CD4-positive, alpha-beta T cell (primary cell): ENCODE results near the gene ARL8B. TPM values are rescaled to one million over a fixed set of nuclear protein-coding genes. Genes with fewer than 3 reads are reported as not detected.

Source experiments
- ATAC-seq: fragments of 200-7000 bp; cut with Tn5 transposase; one replicate; pipeline ENCODE4 v1.10.0; 2022; ENCODE audit warnings: mild to moderate bottlenecking; ENCODE audit not compliant: poor library complexity
- CTCF ChIA-PET: fragments of 350-600 bp; sonication (Branson Sonifier 250); formaldehyde crosslinking; loops from one replicate; lab custom pipeline; 2021; ENCODE audit warnings: antibody characterized with exemption, inconsistent platforms; lab: Charles Lee
- POLR2A ChIA-PET: fragments of 350-600 bp; sonication (Branson Sonifier 250); formaldehyde crosslinking; loops from one replicate; lab custom pipeline; 2021; ENCODE audit warnings: antibody characterized with exemption, inconsistent platforms; lab: Charles Lee
- DNase-seq, 14 experiments: peaks; one replicate each; pipeline ENCODE4 v3.0.0-alpha.2; 2013 to 2020; ENCODE audit warnings: mixed read lengths in 2 of 14
- H3K27ac ChIP-seq, 2 donors: one replicate each; pipeline versions ENCODE4 v1.5.1 to v1.7.0; 2013; ENCODE audit warnings: low read length in 2 of 2, low read depth in 1 of 2, mild to moderate bottlenecking in 1 of 2
- H3K27me3 ChIP-seq, 2 experiments: 1 replicate in 1 of 2; 2 replicates in 1 of 2; pipeline versions ENCODE4 v1.6.1 to v1.7.0; 2013; ENCODE audit warnings: low read length in 2 of 2, control low read depth in 1 of 2, mild to moderate bottlenecking in 1 of 2, moderate library complexity in 1 of 2; ENCODE audit not compliant: insufficient read depth in 2 of 2, control insufficient read depth in 1 of 2
- H3K36me3 ChIP-seq: one replicate; pipeline ENCODE4 v1.6.1; 2013; ENCODE audit warnings: low read length, control low read depth; ENCODE audit not compliant: insufficient read depth
- H3K4me1 ChIP-seq: one replicate; pipeline ENCODE4 v1.6.1; 2013; ENCODE audit warnings: low read length, control low read depth; ENCODE audit not compliant: insufficient read depth
- H3K4me3 ChIP-seq: one replicate; pipeline ENCODE4 v1.5.1; 2013; ENCODE audit warnings: mild to moderate bottlenecking, low read length, moderate library complexity
- H3K9me3 ChIP-seq, 2 experiments: 1 replicate in 1 of 2; 2 replicates in 1 of 2; pipeline versions ENCODE4 v1.6.1 to v1.7.0; 2013; ENCODE audit warnings: low read length in 2 of 2, mild to moderate bottlenecking in 2 of 2, control low read depth in 1 of 2, moderate library complexity in 1 of 2; ENCODE audit not compliant: control insufficient read depth in 1 of 2, insufficient read depth in 1 of 2
- H3K27ac Mint-ChIP-seq: one replicate; pipeline ENCODE4 v1.8.0; 2020; ENCODE audit warnings: mixed read lengths
- H3K27me3 Mint-ChIP-seq: one replicate; pipeline ENCODE4 v1.8.0; 2021; ENCODE audit warnings: mixed read lengths
- H3K36me3 Mint-ChIP-seq: one replicate; pipeline ENCODE4 v1.8.0; 2021; ENCODE audit warnings: low read depth, mixed read lengths
- H3K4me1 Mint-ChIP-seq: one replicate; pipeline ENCODE4 v1.8.0; 2021; ENCODE audit warnings: low read depth, mixed read lengths
- H3K4me3 Mint-ChIP-seq: one replicate; pipeline ENCODE4 v1.8.0; 2020; ENCODE audit warnings: mild to moderate bottlenecking, mixed read lengths
- H3K9me3 Mint-ChIP-seq: one replicate; pipeline ENCODE4 v1.8.0; 2020; ENCODE audit warnings: mixed read lengths
- CTCF ChIP-seq: fragments of 200-600 bp; IDR thresholded peaks from one replicate; pipeline ENCODE4 v1.8.0; 2022; ENCODE audit warnings: antibody characterized with exemption, mild to moderate bottlenecking
- intact Hi-C, 2 experiments: fragments of 100-400 bp; cut with DNase I in 1 of 2; cut with micrococcal nuclease in 1 of 2; formaldehyde crosslinking; loops; one replicate each; pipeline versions ENCODE4 v1.15.1 to v1.9.0; 2023 to 2025; cut with DNase I, micrococcal nuclease
- total RNA-seq, 174 experiments: library from RNA in 2 of 174; stranded (reverse) in 2 of 174; gene quantifications; one replicate each; pipeline ENCODE4 v1.2.3 and lab custom pipeline; 2021 to 2026

ARL8B gene
- total RNA-seq, 2 experiments from 2014 or later = 48.5 to 49.7 TPM

DNA sequence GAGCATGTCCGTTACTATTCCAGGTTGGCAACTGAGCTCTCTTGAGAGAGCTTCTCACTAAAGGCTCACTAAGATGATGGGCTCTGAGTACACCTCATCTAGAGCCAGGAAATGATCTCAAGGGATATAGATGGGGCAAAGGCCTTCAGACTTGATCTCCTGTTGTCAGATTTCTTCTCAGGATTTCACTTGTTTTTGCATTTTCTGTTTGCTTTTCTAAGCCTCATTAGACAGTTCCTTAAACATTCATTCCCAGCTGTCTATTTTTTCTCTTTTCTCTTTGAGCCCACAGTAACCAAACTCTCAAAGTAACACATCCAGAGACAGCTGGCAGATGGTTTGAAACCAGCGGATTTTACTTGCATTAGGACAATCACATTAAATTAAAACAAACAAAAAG lies 28.4 kb upstream of the ARL8B start:
- H3K4me1 ChIP-seq = peaks cover 3% of the 10 kb centered on the region
- peaks cover 49% of the 10 kb centered on the region for H3K27me3 Mint-ChIP-seq
- CTCF ChIA-PET = interaction anchor here (0.7 kb wide), 1 partner anchor 73 kb away, joined by 3 read pairs; no protein-coding TSS in a partner anchor
- POLR2A ChIA-PET = no interaction called here
- H3K4me3 Mint-ChIP-seq = no peak overlapping the region
- no peak for ATAC-seq
- no peaks in the 10 kb centered on the region for H3K36me3 ChIP-seq
- no peaks in the 10 kb centered on the region for H3K4me1 Mint-ChIP-seq
- no peak overlapping the region for H3K27ac ChIP-seq
- DNase-seq = no peak
- H3K36me3 Mint-ChIP-seq = no peaks in the 10 kb centered on the region
- H3K27ac Mint-ChIP-seq = no peak overlapping the region
- no peaks in the 10 kb centered on the region for H3K9me3 ChIP-seq
- peaks cover 10 to 17% of the 10 kb centered on the region in 2 experiments for H3K27me3 ChIP-seq
- no peaks in the 10 kb centered on the region for H3K9me3 Mint-ChIP-seq
- TF ChIP-seq CTCF = no peak
- intact Hi-C loops = no loop called here
- no peak overlapping the region for H3K4me3 ChIP-seq

DNA sequence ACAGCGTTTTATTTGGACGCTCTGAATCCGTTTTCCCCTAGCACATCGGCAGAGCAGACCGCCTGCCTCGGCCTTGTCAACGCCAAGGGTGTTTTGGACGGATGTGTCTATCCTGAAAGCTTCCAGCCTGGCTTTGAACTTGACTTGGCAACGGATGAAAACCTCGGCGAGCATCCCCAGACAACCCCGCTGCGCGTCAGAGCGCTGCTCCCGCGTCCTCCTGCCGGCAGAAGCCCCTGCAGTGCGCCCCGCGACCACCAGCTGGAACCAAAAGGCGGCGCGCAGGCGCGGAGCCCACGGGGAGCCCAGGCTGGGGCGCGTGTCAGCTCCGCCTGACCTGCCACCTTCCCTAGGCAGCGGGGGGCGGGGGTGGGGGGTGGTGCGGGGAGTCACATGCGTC lies 26.2 kb upstream of the ARL8B start:
- Mint-ChIP-seq H3K9me3 (no peaks in the 10 kb centered on the region), H3K27me3 (peaks cover 50% of the 10 kb centered on the region), H3K36me3 (no peaks in the 10 kb centered on the region), H3K27ac (no peak overlapping the region), H3K4me3 (no peak overlapping the region), H3K4me1 (no peaks in the 10 kb centered on the region)
- Histone ChIP-seq H3K27me3 (peaks cover 10 to 17% of the 10 kb centered on the region in 2 experiments), H3K9me3 (no peaks in the 10 kb centered on the region), H3K4me1 (peaks cover 3% of the 10 kb centered on the region), H3K36me3 (no peaks in the 10 kb centered on the region), H3K27ac (no peak overlapping the region), H3K4me3 (no peak overlapping the region)
- DNase-seq = peak in 2 of 14 experiments; percentile 7 to 14
- ChIA-PET CTCF (no interaction called here), POLR2A (no interaction called here)
- TF ChIP-seq CTCF = no peak
- intact Hi-C loops = no loop called here
- ATAC-seq = no peak

GRCh38 chr3:5096336-5097008 lies 25.6 kb upstream of the ARL8B start:
- no peaks in the 10 kb centered on the region for H3K9me3 ChIP-seq
- no peaks in the 10 kb centered on the region for H3K36me3 ChIP-seq
- POLR2A ChIA-PET = no interaction called here
- TF ChIP-seq CTCF = no peak
- peaks cover 10 to 17% of the 10 kb centered on the region in 2 experiments for H3K27me3 ChIP-seq
- H3K27me3 Mint-ChIP-seq = peaks cover 46% of the 10 kb centered on the region
- no peak overlapping the region for H3K27ac Mint-ChIP-seq
- intact Hi-C loops = no loop called here
- H3K4me3 Mint-ChIP-seq = no peak overlapping the region
- H3K4me1 Mint-ChIP-seq = no peaks in the 10 kb centered on the region
- no peak overlapping the region for H3K27ac ChIP-seq
- peaks cover 3% of the 10 kb centered on the region for H3K4me1 ChIP-seq
- no peaks in the 10 kb centered on the region for H3K36me3 Mint-ChIP-seq
- no peak for DNase-seq
- no peak for ATAC-seq
- CTCF ChIA-PET = no interaction called here
- no peaks in the 10 kb centered on the region for H3K9me3 Mint-ChIP-seq
- H3K4me3 ChIP-seq = no peak overlapping the region
